ENCODE results near the gene DAPP1.
A peak's percentile ranks its signal among the peaks of the same experiment; 100 is the strongest.

Gene DAPP1

DNA sequence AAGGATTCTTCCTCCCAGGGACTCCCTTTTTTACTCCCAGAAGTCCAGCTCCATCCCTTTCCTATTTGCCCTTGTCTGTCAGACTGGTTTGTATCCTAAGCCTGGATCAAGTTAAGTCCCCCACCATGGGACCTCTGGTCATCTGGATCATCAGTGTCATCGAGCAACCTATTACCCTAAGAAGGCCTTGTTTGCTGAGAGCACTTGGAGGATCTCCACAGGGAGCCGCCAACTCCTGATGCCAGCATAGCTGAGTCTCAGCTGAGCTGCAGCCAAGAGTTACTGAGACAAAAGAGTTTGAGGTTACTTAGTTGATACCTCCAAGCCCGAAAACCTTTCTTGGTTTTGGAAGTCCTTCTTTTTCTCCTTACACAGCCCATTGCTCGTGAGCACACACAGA, 10.1 kb upstream of the DAPP1 start:
- TF ChIP-seq, protein P1, sequence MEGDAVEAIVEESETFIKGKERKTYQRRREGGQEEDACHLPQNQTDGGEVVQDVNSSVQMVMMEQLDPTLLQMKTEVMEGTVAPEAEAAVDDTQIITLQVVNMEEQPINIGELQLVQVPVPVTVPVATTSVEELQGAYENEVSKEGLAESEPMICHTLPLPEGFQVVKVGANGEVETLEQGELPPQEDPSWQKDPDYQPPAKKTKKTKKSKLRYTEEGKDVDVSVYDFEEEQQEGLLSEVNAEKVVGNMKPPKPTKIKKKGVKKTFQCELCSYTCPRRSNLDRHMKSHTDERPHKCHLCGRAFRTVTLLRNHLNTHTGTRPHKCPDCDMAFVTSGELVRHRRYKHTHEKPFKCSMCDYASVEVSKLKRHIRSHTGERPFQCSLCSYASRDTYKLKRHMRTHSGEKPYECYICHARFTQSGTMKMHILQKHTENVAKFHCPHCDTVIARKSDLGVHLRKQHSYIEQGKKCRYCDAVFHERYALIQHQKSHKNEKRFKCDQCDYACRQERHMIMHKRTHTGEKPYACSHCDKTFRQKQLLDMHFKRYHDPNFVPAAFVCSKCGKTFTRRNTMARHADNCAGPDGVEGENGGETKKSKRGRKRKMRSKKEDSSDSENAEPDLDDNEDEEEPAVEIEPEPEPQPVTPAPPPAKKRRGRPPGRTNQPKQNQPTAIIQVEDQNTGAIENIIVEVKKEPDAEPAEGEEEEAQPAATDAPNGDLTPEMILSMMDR (IDR thresholded peaks at IDR 0.05) = no peak

DNA sequence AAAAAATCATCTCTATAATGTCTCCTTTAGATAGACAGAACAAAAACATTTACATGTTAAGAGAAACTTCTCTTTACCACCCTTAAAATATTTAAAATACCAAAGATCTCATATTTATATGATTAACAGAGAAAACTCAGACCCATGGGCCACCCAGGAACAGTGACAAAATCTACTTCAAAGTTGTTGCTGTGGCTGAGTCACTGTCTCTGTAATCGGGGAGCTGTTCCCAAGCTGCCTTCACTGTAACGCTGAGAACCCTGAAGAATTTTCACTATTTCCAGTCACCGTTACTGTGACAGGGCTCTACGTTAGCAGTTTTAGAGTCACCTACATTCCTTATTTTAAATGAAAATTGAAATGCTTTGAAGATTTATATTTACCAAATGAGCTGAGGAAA, 9.0 kb upstream of the DAPP1 start:
- TF ChIP-seq, protein P1 (IDR thresholded peaks at IDR 0.05) = no peak

DNA sequence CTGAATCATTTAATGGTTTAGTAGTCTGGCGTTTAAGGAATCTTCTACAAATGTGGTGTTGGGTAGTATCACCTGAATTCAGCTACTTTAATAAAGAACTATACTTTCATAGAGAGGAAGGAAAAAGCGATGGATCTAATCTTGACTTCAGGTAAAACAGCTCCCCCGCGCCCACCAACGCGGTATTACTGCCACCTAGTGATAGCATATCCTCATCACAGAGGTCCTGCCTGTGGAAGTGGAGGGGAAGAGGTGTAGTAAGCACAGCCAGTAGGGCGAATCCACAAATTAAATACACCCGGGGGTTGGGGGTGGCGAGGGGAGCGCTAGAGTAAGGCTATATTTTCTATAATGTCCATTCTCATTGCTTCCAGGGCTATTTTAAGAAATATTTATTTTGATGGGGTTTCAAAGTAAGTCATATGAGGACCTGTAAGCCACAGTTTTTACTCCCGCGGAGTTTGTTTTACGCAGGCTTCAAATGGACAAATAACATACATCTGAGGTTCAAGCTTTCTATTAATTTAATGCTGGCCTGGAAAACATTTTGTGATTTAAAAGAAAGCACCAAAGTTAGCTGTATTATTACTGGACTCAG, 8.3 kb upstream of the DAPP1 start:
- TF ChIP-seq, protein P1 (IDR thresholded peaks at IDR 0.05) = peak; percentile 74

DNA sequence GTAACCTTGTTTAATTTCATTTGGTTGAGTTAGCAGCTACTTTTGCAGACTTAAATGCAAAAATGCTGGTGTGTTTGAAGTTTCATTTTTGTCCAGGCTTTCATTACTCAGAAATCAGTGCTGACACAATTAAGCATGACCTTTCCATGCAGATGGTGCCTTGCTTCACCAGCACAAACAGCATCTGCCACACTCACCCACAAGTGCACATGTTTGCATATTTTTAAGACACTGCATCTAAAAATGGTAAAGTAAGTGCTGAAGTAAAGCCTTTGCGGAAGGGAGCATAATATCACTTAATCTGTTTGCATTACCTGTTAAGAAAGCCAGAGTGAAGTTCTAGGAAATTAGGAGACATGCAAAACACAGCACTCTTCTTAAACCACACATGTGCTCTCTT, 7.3 kb upstream of the DAPP1 start:
- TF ChIP-seq, protein P1 (IDR thresholded peaks at IDR 0.05) = no peak

DNA sequence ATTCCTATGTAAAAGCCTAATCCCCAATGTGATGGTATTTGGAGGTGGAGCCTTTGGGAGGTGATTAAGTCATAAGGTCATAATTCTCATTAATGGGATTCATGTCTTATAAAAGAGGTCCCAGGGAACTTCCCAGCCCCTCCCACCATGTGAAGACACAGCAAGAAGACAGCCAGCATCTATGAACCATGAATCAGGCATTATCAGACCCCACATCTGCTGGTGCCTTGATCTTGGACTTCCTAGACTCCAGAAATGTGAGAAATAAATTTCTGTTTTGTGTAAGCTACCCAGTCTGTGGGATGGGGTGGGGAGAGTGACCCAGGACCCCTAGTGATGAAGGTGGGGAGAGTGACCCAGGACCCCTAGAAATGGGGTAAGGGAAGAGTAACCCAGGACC, 6.1 kb upstream of the DAPP1 start:
- TF ChIP-seq, protein P1 (IDR thresholded peaks at IDR 0.05) = no peak

DNA sequence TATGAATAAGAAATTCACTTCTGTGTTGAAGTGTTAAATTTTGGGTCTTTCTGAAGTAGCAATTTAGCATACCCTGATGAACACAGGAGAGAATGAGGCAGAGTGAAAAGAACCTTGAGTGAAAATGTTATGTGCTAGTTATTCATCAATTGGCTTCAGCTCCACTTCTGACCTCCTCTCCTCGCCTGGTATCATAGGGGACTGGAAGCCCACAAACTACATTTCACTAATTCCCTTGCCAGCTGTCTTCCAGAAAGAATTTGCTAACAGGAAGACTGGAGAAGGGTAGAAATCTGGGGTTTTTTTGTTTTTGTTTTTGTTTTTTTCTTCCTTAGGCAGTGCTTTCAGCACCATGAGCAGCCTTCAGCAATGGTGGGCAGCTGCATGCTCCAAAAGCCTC, 5.5 kb upstream of the DAPP1 start:
- TF ChIP-seq, protein P1 (IDR thresholded peaks at IDR 0.05) = no peak

DNA sequence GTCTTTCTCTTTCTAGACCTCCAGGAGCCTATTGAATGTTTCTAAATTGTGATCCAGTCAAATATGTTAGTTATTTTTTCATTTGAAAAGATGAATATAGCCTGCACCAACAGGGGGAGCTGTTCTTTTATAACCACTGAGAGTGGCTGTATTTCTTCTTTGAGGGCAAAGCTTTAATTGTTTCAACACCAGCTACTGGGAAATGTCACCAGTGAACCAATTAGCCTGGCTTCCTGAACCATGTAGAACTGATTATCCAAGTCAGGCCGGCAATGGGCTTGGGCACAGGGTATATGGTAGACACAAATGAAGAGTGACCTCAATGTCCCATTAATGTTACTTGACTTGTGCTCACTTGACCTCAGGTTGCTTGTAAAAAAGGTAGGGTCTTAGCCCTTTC, 4.8 kb upstream of the DAPP1 start:
- TF ChIP-seq, protein P1 (IDR thresholded peaks at IDR 0.05) = peak; percentile 53

DNA sequence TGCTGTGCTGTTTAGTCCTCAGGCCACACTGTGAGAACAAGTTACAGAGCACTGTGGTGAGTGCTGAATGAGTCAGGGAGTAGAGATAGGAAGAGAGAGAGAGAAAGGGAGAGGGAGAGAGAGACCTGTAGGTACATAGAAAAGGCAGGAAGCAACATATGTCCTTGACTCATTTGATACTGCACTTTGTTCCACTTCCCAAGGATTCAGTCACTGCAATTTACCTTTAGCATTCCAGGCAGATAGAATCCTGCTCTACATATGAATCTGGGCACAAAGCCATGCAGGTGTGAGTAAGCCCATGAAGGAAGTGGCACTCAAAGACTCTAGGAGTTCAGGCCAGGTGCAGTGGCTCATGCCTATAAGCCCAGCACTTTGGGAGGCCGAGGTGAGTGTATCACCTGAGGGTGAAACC, 1.0 kb upstream of the DAPP1 start:
- TF ChIP-seq, protein P1 (IDR thresholded peaks at IDR 0.05) = no peak

Measured in LNCAP (cell line).